HCT116 (cell line): Measurements from ENCODE around the gene DOK5. TPM values are rescaled to one million over a fixed set of nuclear protein-coding genes. Genes with fewer than 3 reads are reported as not detected.
"Not testable (repeated sequence)": the region's sequence is repeated elsewhere in the genome, so short reads cannot be mapped to it uniquely, and the experiment has no call there.

ENCODE experiments used
- ATAC-seq: fragments of 200-7000 bp; cut with Tn5 transposase; 2 replicates; pipeline ENCODE4 v1.9.1; 2020; ENCODE audit warnings: mild to moderate bottlenecking, moderate library complexity
- BruUV-seq: library from RNA; stranded (reverse); fragments of 400-500 nt; replicated peaks from 2 replicates; lab custom pipeline; 2021; lab: Mats Ljungman, UMichigan
- CTCF ChIA-PET: fragments of 300-600 bp; sonication (Branson Sonifier 250); formaldehyde crosslinking; loops from one replicate; lab custom pipeline; 2021; ENCODE audit warnings: antibody characterized with exemption; lab: Charles Lee
- POLR2A ChIA-PET: fragments of 300-600, 350-600 bp; sonication (Branson Sonifier 250); formaldehyde crosslinking; loops from one replicate; lab custom pipeline; 2021; ENCODE audit warnings: antibody characterized with exemption; lab: Charles Lee
- RAD21 ChIA-PET, 2 experiments: fragments of 300-600 bp; sonication (Branson Sonifier 250); formaldehyde crosslinking; loops; one replicate each; lab custom pipeline; 2023; ENCODE audit warnings: low total read pairs in 2 of 2; ENCODE audit not compliant: uncharacterized antibody in 2 of 2, unreplicated experiment in 2 of 2, low non-redundant PET in 1 of 2; lab: Charles Lee
- DNase-seq: peaks from one replicate; pipeline ENCODE4 v3.0.0-alpha.2; 2010; ENCODE audit warnings: low read depth, low spot score
- H2AFZ ChIP-seq: fragments of 200-600 bp; shearing (Covaris generic), sonication (generic); 2 replicates; pipeline ENCODE4 v1.6.1; 2017; ENCODE audit warnings: low read depth, mixed run types, mixed read lengths, antibody characterized with exemption, low read length; ENCODE audit not compliant: poor library complexity, severe bottlenecking
- H3K27ac ChIP-seq: 2 replicates; pipeline ENCODE4 v1.5.1; 2012; ENCODE audit warnings: low read depth, low read length
- H3K27me3 ChIP-seq: fragments of 200-600 bp; sonication (generic); 2 replicates; pipeline ENCODE4 v1.6.1; 2016; ENCODE audit warnings: mixed run types, low read length, mixed read lengths; ENCODE audit not compliant: insufficient read depth
- H3K36me3 ChIP-seq, 2 experiments: fragments of 200-500 bp in 1 of 2; fragments of 200-600 bp in 1 of 2; sonication (Bioruptor generic) in 1 of 2; sonication (generic) in 1 of 2; 2 replicates each; pipeline versions ENCODE4 v1.5.1 to v1.6.1; 2014 to 2016; ENCODE audit warnings: low read length in 2 of 2, inconsistent platforms in 1 of 2, mixed read lengths in 1 of 2, mixed run types in 1 of 2; ENCODE audit not compliant: insufficient read depth in 2 of 2, control insufficient read depth in 1 of 2
- H3K4me1 ChIP-seq, 2 experiments: fragments of 200-600 bp in 1 of 2; sonication (generic) in 1 of 2; 2 replicates each; pipeline versions ENCODE4 v1.5.1 to v1.6.1; 2012 to 2017; ENCODE audit warnings: low read length in 2 of 2, inconsistent platforms in 1 of 2, mild to moderate bottlenecking in 1 of 2, mixed read lengths in 1 of 2, mixed run types in 1 of 2, moderate library complexity in 1 of 2; ENCODE audit not compliant: insufficient read depth in 2 of 2, control insufficient read depth in 1 of 2
- H3K4me2 ChIP-seq: fragments of 200-600 bp; sonication (generic); 2 replicates; pipeline ENCODE4 v1.6.1; 2017; ENCODE audit warnings: mixed run types, low read length, mixed read lengths
- H3K4me3 ChIP-seq, 2 experiments: fragments of 200-600 bp in 1 of 2; sonication (generic) in 1 of 2; replicated peaks in 1 of 2; 2 replicates each; pipeline ENCODE4 v1.5.1; 2011 to 2016; ENCODE audit warnings: low read length in 2 of 2, control low read depth in 1 of 2, low read depth in 1 of 2, mild to moderate bottlenecking in 1 of 2, mixed read lengths in 1 of 2, mixed run types in 1 of 2
- H3K79me2 ChIP-seq: fragments of 200-600 bp; sonication (generic); 2 replicates; pipeline ENCODE4 v1.6.1; 2017; ENCODE audit warnings: mild to moderate bottlenecking, mixed run types, low read length, moderate library complexity, mixed read lengths; ENCODE audit not compliant: insufficient read depth
- H3K9ac ChIP-seq: fragments of 200-600 bp; sonication (generic); 2 replicates; pipeline ENCODE4 v1.6.1; 2016; ENCODE audit warnings: low read length, mixed read lengths
- H3K9me2 ChIP-seq: fragments of 200-600 bp; sonication (generic), shearing (Covaris generic); 2 replicates; pipeline ENCODE4 v1.6.1; 2017; ENCODE audit warnings: mixed run types, mild to moderate bottlenecking, moderate library complexity; ENCODE audit not compliant: insufficient read depth
- H3K9me3 ChIP-seq, 2 experiments: fragments of 200-500 bp in 1 of 2; fragments of 200-600 bp in 1 of 2; sonication (Bioruptor generic) in 1 of 2; sonication (generic) in 1 of 2; 2 replicates each; pipeline ENCODE4 v1.6.1; 2014 to 2017; ENCODE audit warnings: low read length in 2 of 2, mixed read lengths in 2 of 2, inconsistent platforms in 1 of 2, low read depth in 1 of 2, mild to moderate bottlenecking in 1 of 2, mixed run types in 1 of 2, moderate library complexity in 1 of 2; ENCODE audit not compliant: control insufficient read depth in 1 of 2, insufficient read depth in 1 of 2
- H4K20me1 ChIP-seq: fragments of 200-600 bp; sonication (generic), shearing (Covaris generic); 2 replicates; pipeline ENCODE4 v1.6.1; 2017; ENCODE audit warnings: mixed run types, mild to moderate bottlenecking, moderate library complexity; ENCODE audit not compliant: insufficient read depth
- CEBPB ChIP-seq: IDR thresholded peaks from 2 replicates; pipeline ENCODE4 v1.6.1; 2012; ENCODE audit warnings: low read depth
- EZH2 ChIP-seq: fragments of 200-600 bp; sonication (generic); IDR thresholded peaks from 2 replicates; pipeline ENCODE4 v1.6.1; 2017; ENCODE audit warnings: antibody characterized with exemption, mixed run types
- EZH2phosphoT487 ChIP-seq: fragments of 200-600 bp; IDR thresholded peaks from 2 replicates; pipeline ENCODE4 v1.6.1; 2018; ENCODE audit warnings: antibody characterized with exemption, borderline replicate concordance
- POLR2A ChIP-seq: IDR thresholded peaks from 2 replicates; pipeline ENCODE4 v1.7.0; 2011; ENCODE audit warnings: borderline replicate concordance; ENCODE audit not compliant: insufficient read depth, insufficient read length; ENCODE audit errors: extremely low read depth
- POLR2AphosphoS5 ChIP-seq: IDR thresholded peaks from 2 replicates; pipeline ENCODE4 v1.6.1; 2011; ENCODE audit warnings: mild to moderate bottlenecking, low read depth, low read length, moderate library complexity
- TCF7L2 ChIP-seq: IDR thresholded peaks from 2 replicates; pipeline ENCODE4 v1.7.0; 2011; ENCODE audit warnings: borderline replicate concordance, inconsistent platforms; ENCODE audit not compliant: insufficient read depth, insufficient read length; ENCODE audit errors: extremely low read depth
- YY1 ChIP-seq: IDR thresholded peaks from 2 replicates; pipeline ENCODE4 v1.6.1; 2011; ENCODE audit warnings: low read length, low read depth, moderate library complexity, mild to moderate bottlenecking; ENCODE audit not compliant: insufficient replicate concordance; ENCODE audit errors: extremely low read depth
- intact Hi-C: fragments of 100-400 bp; cut with micrococcal nuclease; formaldehyde crosslinking; loops from 2 replicates; pipeline ENCODE4 v1.10.0; 2022
- total RNA-seq: library from RNA; stranded (reverse); gene quantifications from one replicate; pipeline ENCODE4 v1.2.1, GENCODE V29; 2021; ENCODE audit not compliant: unreplicated experiment
- TF ChIP-seq, protein P1 (sequence below): IDR thresholded peaks from 2 replicates; pipeline ENCODE4 v1.6.1; 2012

The DOK5 gene
- total RNA-seq, 1 experiment from 2014 or later: not detected

DNA sequence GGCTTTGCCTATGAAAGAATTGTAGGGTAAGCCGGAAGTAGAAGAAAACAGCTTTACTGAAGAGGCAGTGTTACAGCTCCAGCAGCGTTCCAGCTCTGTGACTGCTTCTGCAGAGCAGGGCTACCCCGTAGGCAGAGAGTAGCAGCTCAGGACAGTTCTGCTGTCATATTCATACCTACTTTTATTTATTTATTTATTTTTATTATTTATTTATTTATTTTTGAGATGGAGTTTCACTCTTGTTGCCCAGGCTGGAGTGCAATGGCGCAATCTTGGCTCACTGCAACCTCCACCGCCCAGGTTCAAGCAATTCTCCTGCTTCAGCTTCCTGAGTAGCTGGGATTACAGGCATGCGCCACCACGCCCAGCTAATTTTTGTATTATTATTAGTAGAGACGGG is 39.0 kb upstream of the DOK5 start:
- H3K27ac ChIP-seq, H2AFZ ChIP-seq, H3K4me2 ChIP-seq, H3K4me1 ChIP-seq, ATAC-seq, H3K9me3 ChIP-seq, intact Hi-C loops, H3K9ac ChIP-seq, CTCF ChIA-PET, BruUV-seq, H3K4me3 ChIP-seq, H3K36me3 ChIP-seq, RAD21 ChIA-PET, DNase-seq, POLR2A ChIA-PET, H3K27me3 ChIP-seq, H3K79me2 ChIP-seq, H4K20me1 ChIP-seq, H3K9me2 ChIP-seq: not testable (repeated sequence)

DNA sequence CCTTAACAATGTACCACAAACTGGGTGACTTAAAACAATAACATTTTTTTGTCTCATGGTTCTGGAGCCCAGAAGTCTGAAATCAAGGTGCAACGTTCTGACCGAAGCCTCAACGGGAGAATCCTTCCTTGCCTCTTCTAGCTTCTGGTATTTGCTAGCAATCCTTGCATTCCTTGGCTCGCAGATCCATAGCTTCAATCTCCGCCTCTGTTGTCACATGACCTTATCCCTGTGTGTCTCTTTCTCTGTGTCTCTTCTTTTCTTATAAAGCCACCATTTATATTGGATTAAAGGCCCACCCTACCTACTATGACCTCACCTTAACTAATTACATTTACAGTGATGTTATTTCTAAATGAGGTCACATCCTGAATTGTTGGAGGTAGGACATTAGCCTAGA is 37.2 kb upstream of the DOK5 start:
- CTCF ChIA-PET: no interaction called here
- Histone ChIP-seq H2AFZ (no peak overlapping the region), H3K36me3 (no peaks in the 10 kb centered on the region), H3K79me2 (no peaks in the 10 kb centered on the region), H3K9ac (no peak overlapping the region), H3K4me2 (no peak overlapping the region), H3K27me3 (0 out of 2 replicates have a peak, but pooled peaks cover 6% of the 10 kb centered on the region), H3K9me3 (no peaks in the 10 kb centered on the region), H4K20me1 (no peaks in the 10 kb centered on the region), H3K4me3 (no peak overlapping the region), H3K27ac (no peak overlapping the region), H3K4me1 (no peaks in the 10 kb centered on the region), H3K9me2 (no peaks in the 10 kb centered on the region)
- RAD21 ChIA-PET: no interaction called here
- no TSS peak for BruUV-seq
- no peak for DNase-seq
- intact Hi-C loops: no loop called here
- TF ChIP-seq EZH2phosphoT487 (no peak), YY1 (no peak), POLR2AphosphoS5 (no peak), TCF7L2 (no peak), POLR2A (no peak), EZH2 (no peak), CEBPB (no peak)
- TF ChIP-seq, protein P1, sequence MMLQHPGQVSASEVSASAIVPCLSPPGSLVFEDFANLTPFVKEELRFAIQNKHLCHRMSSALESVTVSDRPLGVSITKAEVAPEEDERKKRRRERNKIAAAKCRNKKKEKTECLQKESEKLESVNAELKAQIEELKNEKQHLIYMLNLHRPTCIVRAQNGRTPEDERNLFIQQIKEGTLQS: no peak
- ATAC-seq: no peak
- POLR2A ChIA-PET: no interaction called here
